ENCODE results near the gene NHLH1.

DNA sequence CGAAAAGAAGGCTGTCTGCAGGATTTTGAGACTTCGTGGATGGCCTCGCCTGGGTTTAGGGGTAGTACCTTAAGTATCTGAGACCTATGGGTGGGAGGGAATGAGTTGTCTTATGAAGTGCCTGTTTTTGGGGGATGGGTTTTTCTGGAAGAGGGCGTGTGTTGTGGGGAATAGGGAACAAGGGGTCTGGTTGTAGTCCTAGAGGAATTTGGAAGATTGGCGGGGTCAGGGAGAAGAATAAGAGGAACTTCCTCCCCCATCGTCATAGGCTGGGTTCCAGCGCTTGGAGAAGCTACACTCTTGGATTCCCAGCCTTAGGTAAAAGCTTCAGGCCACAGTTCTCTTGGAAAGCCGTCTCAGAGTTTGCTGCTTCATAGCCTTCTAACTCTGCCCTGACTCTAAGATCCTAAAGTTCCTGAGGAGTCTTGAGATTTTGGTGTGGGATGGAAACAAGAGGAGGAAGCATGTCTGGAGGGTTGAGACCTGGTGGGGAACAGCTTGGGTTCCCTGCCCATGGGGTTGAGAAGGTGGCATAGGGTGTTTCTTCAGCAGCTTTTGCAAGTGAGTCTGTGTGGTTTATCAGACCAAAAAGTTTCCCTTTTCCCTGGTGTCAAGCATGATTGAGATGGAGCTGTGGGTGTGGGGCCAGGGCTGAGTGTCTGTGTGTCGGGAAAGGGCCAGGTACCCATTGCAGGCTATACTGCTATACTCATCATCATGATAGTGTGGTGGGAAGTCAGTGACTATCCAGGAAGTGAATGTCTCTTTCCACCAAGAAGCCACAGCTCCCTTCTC, 35.3 kb downstream of the NHLH1 start:
- TF ChIP-seq, protein P1, sequence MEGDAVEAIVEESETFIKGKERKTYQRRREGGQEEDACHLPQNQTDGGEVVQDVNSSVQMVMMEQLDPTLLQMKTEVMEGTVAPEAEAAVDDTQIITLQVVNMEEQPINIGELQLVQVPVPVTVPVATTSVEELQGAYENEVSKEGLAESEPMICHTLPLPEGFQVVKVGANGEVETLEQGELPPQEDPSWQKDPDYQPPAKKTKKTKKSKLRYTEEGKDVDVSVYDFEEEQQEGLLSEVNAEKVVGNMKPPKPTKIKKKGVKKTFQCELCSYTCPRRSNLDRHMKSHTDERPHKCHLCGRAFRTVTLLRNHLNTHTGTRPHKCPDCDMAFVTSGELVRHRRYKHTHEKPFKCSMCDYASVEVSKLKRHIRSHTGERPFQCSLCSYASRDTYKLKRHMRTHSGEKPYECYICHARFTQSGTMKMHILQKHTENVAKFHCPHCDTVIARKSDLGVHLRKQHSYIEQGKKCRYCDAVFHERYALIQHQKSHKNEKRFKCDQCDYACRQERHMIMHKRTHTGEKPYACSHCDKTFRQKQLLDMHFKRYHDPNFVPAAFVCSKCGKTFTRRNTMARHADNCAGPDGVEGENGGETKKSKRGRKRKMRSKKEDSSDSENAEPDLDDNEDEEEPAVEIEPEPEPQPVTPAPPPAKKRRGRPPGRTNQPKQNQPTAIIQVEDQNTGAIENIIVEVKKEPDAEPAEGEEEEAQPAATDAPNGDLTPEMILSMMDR (IDR thresholded peaks at IDR 0.05; ENCODE audit: insufficient read depth, low read length, poor library complexity, severe bottlenecking): no peak
- no peak for TF ChIP-seq EZH2phosphoT487 (conservative IDR thresholded peaks at IDR 0.05; ENCODE audit: low read length)

All from SU-DHL-6 (cell line).